ENCODE measurements around the gene RAB11FIP3.

RAB11FIP3 gene

GRCh38 chr16:424033-424622 is 1.3 kb upstream of the RAB11FIP3 start:
- no peak for DNase-seq (ENCODE audit: low spot score)

- no peak for DNase-seq (ENCODE audit: low spot score)
Observed at GRCh38 chr16:424623-425081, 797 bp upstream of the RAB11FIP3 start.

GRCh38 chr16:425740-426114 is 278 bp downstream of the RAB11FIP3 start:
- peak; percentile 82 for DNase-seq (ENCODE audit: low spot score)

GRCh38 chr16:426115-426905 is 861 bp downstream of the RAB11FIP3 start:
- peak; percentile 55 for DNase-seq (ENCODE audit: low spot score)

GRCh38 chr16:426906-427249 is 1.4 kb downstream of the RAB11FIP3 start:
- DNase-seq (ENCODE audit: low spot score), result no peak

GRCh38 chr16:427250-427649 is 1.8 kb downstream of the RAB11FIP3 start:
- no peak for DNase-seq (ENCODE audit: low spot score)

- DNase-seq (ENCODE audit: low spot score), result no peak
Observed at GRCh38 chr16:430904-431303, 5.5 kb downstream of the RAB11FIP3 start.

GRCh38 chr16:440627-441026 is 15.2 kb downstream of the RAB11FIP3 start:
- DNase-seq (ENCODE audit: low spot score), result no peak

GRCh38 chr16:441447-441846 is 16.0 kb downstream of the RAB11FIP3 start:
- no peak for DNase-seq (ENCODE audit: low spot score)

- DNase-seq (ENCODE audit: low spot score), result no peak
Observed at GRCh38 chr16:442976-443375, 17.5 kb downstream of the RAB11FIP3 start.

GRCh38 chr16:444027-444426 is 18.6 kb downstream of the RAB11FIP3 start:
- no peak for DNase-seq (ENCODE audit: low spot score)

- no peak for DNase-seq (ENCODE audit: low spot score)
Observed at GRCh38 chr16:445566-445965, 20.1 kb downstream of the RAB11FIP3 start.

GRCh38 chr16:450385-450784 is 24.9 kb downstream of the RAB11FIP3 start:
- DNase-seq (ENCODE audit: low spot score), result no peak

- DNase-seq (ENCODE audit: low spot score), result peak; percentile 23
Observed at GRCh38 chr16:450785-451512, 25.5 kb downstream of the RAB11FIP3 start.

- no peak for DNase-seq (ENCODE audit: low spot score)
Observed at GRCh38 chr16:454397-454940, 29.0 kb downstream of the RAB11FIP3 start.

- DNase-seq (ENCODE audit: low spot score), result no peak
Observed at GRCh38 chr16:455453-455852, 30.0 kb downstream of the RAB11FIP3 start.

GRCh38 chr16:456891-457483 is 31.5 kb downstream of the RAB11FIP3 start:
- peak; percentile 42 for DNase-seq (ENCODE audit: low spot score)

- DNase-seq (ENCODE audit: low spot score), result no peak
Observed at GRCh38 chr16:457732-458400, 32.4 kb downstream of the RAB11FIP3 start.

- no peak for DNase-seq (ENCODE audit: low spot score)
Observed at GRCh38 chr16:459761-460160, 34.3 kb downstream of the RAB11FIP3 start.

GRCh38 chr16:460787-461186 is 35.3 kb downstream of the RAB11FIP3 start:
- DNase-seq (ENCODE audit: low spot score), result no peak

GRCh38 chr16:463071-463470 is 37.6 kb downstream of the RAB11FIP3 start:
- no peak for DNase-seq (ENCODE audit: low spot score)

- DNase-seq (ENCODE audit: low spot score), result no peak
Observed at GRCh38 chr16:466651-467050, 41.2 kb downstream of the RAB11FIP3 start.

All from iPS-NIHi11 (cell line).